ENCODE measurements around the gene VPS54. TPM values are rescaled to one million over a fixed set of nuclear protein-coding genes. Genes with fewer than 3 reads are reported as not detected.

Gene VPS54
- total RNA-seq, 1 donor from 2014 or later = 15.0 TPM

- H3K27ac Mint-ChIP-seq (ENCODE audit: unreplicated experiment) = no peak overlapping the region
- H3K4me3 Mint-ChIP-seq (ENCODE audit: unreplicated experiment) = no peak overlapping the region
- no peaks in the 10 kb centered on the region for H3K36me3 Mint-ChIP-seq (ENCODE audit: low read depth)
- H3K27me3 Mint-ChIP-seq (ENCODE audit: low read depth) = no peaks in the 10 kb centered on the region
- TF ChIP-seq CTCF (IDR thresholded peaks at IDR 0.05) = no peak
- H3K9me3 Mint-ChIP-seq (ENCODE audit: low read depth) = no peaks in the 10 kb centered on the region
- no peak for DNase-seq (ENCODE audit: low spot score)
- H3K4me1 Mint-ChIP-seq (ENCODE audit: low read depth) = peaks cover 54% of the 10 kb centered on the region
Measured at GRCh38 chr2:64015391-64015790, 3.8 kb downstream of the VPS54 start.

GRCh38 chr2:64014628-64015027, 4.6 kb downstream of the VPS54 start:
- Mint-ChIP-seq H3K4me1 (ENCODE audit: low read depth) (peaks cover 48% of the 10 kb centered on the region), H3K9me3 (ENCODE audit: low read depth) (no peaks in the 10 kb centered on the region), H3K27me3 (ENCODE audit: low read depth) (no peaks in the 10 kb centered on the region), H3K36me3 (ENCODE audit: low read depth) (no peaks in the 10 kb centered on the region), H3K27ac (ENCODE audit: unreplicated experiment) (no peak overlapping the region), H3K4me3 (ENCODE audit: unreplicated experiment) (no peak overlapping the region)
- no peak for TF ChIP-seq CTCF (IDR thresholded peaks at IDR 0.05)
- no peak for DNase-seq (ENCODE audit: low spot score)

- no peak overlapping the region for H3K27ac Mint-ChIP-seq (ENCODE audit: unreplicated experiment)
- no peak overlapping the region for H3K4me3 Mint-ChIP-seq (ENCODE audit: unreplicated experiment)
- H3K27me3 Mint-ChIP-seq (ENCODE audit: low read depth) = no peaks in the 10 kb centered on the region
- no peaks in the 10 kb centered on the region for H3K9me3 Mint-ChIP-seq (ENCODE audit: low read depth)
- peaks cover 1% of the 10 kb centered on the region for H3K36me3 Mint-ChIP-seq (ENCODE audit: low read depth)
- no peak for TF ChIP-seq CTCF (IDR thresholded peaks at IDR 0.05)
- H3K4me1 Mint-ChIP-seq (ENCODE audit: low read depth) = peaks cover 43% of the 10 kb centered on the region
- DNase-seq (ENCODE audit: low spot score) = no peak
Measured at GRCh38 chr2:64013053-64013452, 6.2 kb downstream of the VPS54 start.

GRCh38 chr2:64012115-64012514, 7.1 kb downstream of the VPS54 start:
- Mint-ChIP-seq H3K4me1 (ENCODE audit: low read depth) (peaks cover 34% of the 10 kb centered on the region), H3K4me3 (ENCODE audit: unreplicated experiment) (no peak overlapping the region), H3K27ac (ENCODE audit: unreplicated experiment) (no peak overlapping the region), H3K9me3 (ENCODE audit: low read depth) (no peaks in the 10 kb centered on the region), H3K27me3 (ENCODE audit: low read depth) (no peaks in the 10 kb centered on the region), H3K36me3 (ENCODE audit: low read depth) (peaks cover 3% of the 10 kb centered on the region)
- no peak for TF ChIP-seq CTCF (IDR thresholded peaks at IDR 0.05)
- DNase-seq (ENCODE audit: low spot score) = no peak

GRCh38 chr2:64008434-64009009, 10.7 kb downstream of the VPS54 start:
- H3K27ac Mint-ChIP-seq (ENCODE audit: unreplicated experiment) = peak overlapping the region; percentile 23
- no peak overlapping the region for H3K4me3 Mint-ChIP-seq (ENCODE audit: unreplicated experiment)
- no peaks in the 10 kb centered on the region for H3K9me3 Mint-ChIP-seq (ENCODE audit: low read depth)
- H3K27me3 Mint-ChIP-seq (ENCODE audit: low read depth) = no peaks in the 10 kb centered on the region
- no peak for TF ChIP-seq CTCF (IDR thresholded peaks at IDR 0.05)
- peaks cover 19% of the 10 kb centered on the region for H3K4me1 Mint-ChIP-seq (ENCODE audit: low read depth)
- DNase-seq (ENCODE audit: low spot score) = no peak
- peaks cover 3% of the 10 kb centered on the region for H3K36me3 Mint-ChIP-seq (ENCODE audit: low read depth)
